Lung (tissue), 12 donors: Measurements from ENCODE around the gene HHEX. TPM values are rescaled to one million over a fixed set of nuclear protein-coding genes. Genes with fewer than 3 reads are reported as not detected.

Experiments
- ATAC-seq: fragments of 200-7000 bp; cut with Tn5 transposase; one replicate; pipeline ENCODE4 v1.9.1; 2020; ENCODE audit warnings: moderate number of reproducible peaks; ENCODE audit not compliant: insufficient read depth, low FRiP score
- DNase-seq, 3 donors: peaks; one replicate each; pipeline ENCODE4 v3.0.0-alpha.2; 2013 to 2017
- H3K27ac ChIP-seq, 2 donors: one replicate each; pipeline ENCODE4 v1.5.1; 2013; ENCODE audit warnings: mild to moderate bottlenecking in 2 of 2, moderate library complexity in 2 of 2, control low read depth in 1 of 2, inconsistent platforms in 1 of 2, low read depth in 1 of 2, low read length in 1 of 2
- H3K27me3 ChIP-seq, 3 donors: one replicate each; pipeline ENCODE4 v1.5.1; 2013; ENCODE audit warnings: low read length in 2 of 3; ENCODE audit not compliant: control insufficient read depth in 3 of 3, insufficient read depth in 3 of 3
- H3K36me3 ChIP-seq, 4 donors: one replicate each; pipeline ENCODE4 v1.5.1; 2013; ENCODE audit warnings: low read length in 4 of 4, mild to moderate bottlenecking in 1 of 4, moderate library complexity in 1 of 4; ENCODE audit not compliant: control insufficient read depth in 4 of 4, insufficient read depth in 4 of 4
- H3K4me1 ChIP-seq, 5 donors: one replicate each; pipeline ENCODE4 v1.5.1; 2013; ENCODE audit warnings: low read length in 5 of 5, mild to moderate bottlenecking in 2 of 5, moderate library complexity in 1 of 5; ENCODE audit not compliant: control insufficient read depth in 5 of 5, insufficient read depth in 5 of 5
- H3K4me3 ChIP-seq: one replicate; pipeline ENCODE4 v1.5.1; 2013; ENCODE audit warnings: mild to moderate bottlenecking, control low read depth, moderate library complexity
- H3K9ac ChIP-seq, 2 donors: one replicate each; pipeline ENCODE4 v1.5.1; 2013; ENCODE audit warnings: low read length in 2 of 2, control low read depth in 1 of 2; ENCODE audit not compliant: insufficient read depth in 1 of 2
- H3K9me3 ChIP-seq, 4 donors: one replicate each; pipeline ENCODE4 v1.5.1; 2013; ENCODE audit warnings: low read length in 3 of 4, mild to moderate bottlenecking in 1 of 4, moderate library complexity in 1 of 4; ENCODE audit not compliant: control insufficient read depth in 4 of 4, insufficient read depth in 3 of 4
- WGBS, 2 donors: extraction: QIAGEN DNeasy Blood & Tissue Kit; methylation state at CpG; one replicate each; pipeline ENCODE4 v1.1.7; 2013; 5-methylcytosine and 5-hydroxymethylcytosine counted together
- polyA plus RNA-seq, 2 donors: library from polyadenylated mRNA; stranded (reverse); fragments of 200-250 nt; gene quantifications; one replicate each; pipeline ENCODE4 v1.2.1, GENCODE V29; 2013
- total RNA-seq, 2 donors: library from RNA; depleted of rRNA in 1 of 2; stranded (reverse); fragments of >200 nt in 1 of 2; gene quantifications; one replicate each; pipeline ENCODE4 v1.2.1, GENCODE V29; 2014 to 2021
- TF ChIP-seq, protein P1 (sequence below): IDR thresholded peaks from 2 replicates; pipeline ENCODE4 v1.5.1; 2012; ENCODE audit warnings: mild to moderate bottlenecking; ENCODE audit errors: control extremely low read depth, extremely low read depth
- donor health status: control.
- donor health status: control.
- donor health status: Bipolar disorder and iron deficiency.
- donor health status: healthy.
- donor health status: DM: yes; HTN: yes; CAD: no.

The HHEX gene
- total and polyA plus RNA-seq, 4 donors = 15.3 to 18.6 (median 17.1) TPM

DNA sequence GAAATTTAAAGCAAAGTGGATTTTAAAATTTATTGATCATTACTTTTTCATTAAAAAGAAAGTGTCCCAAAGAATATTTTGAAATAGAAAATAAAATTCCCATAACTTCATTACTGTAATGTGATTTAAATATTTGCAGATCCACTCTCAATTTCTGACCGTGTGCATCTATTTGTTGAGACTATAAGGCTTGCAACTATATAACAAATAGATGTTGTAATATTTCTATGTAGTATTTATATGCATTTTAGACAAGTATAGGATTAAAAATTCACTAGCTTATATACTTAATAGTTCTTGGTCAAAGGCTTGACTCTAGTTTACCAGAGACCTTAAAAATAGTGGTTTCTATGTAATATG lies 3.8 kb downstream of the HHEX start:
- H3K9me3 ChIP-seq = no peaks in the 10 kb centered on the region
- H3K4me3 ChIP-seq = no peak overlapping the region
- DNase-seq (no peak), ATAC-seq (no peak)
- H3K36me3 ChIP-seq = peaks cover 0 to 2% (median 0%) of the 10 kb centered on the region in 4 donors
- no peak overlapping the region for H3K27ac ChIP-seq
- WGBS, 2 donors = 74 to 76% methylated on average over 1 of the region's 1 CpG
- peaks cover 0 to 81% (median 68%) of the 10 kb centered on the region in 3 donors for H3K27me3 ChIP-seq
- no peak overlapping the region for H3K9ac ChIP-seq
- peaks cover 0 to 7% (median 0%) of the 10 kb centered on the region in 5 donors for H3K4me1 ChIP-seq
- TF ChIP-seq, protein P1, sequence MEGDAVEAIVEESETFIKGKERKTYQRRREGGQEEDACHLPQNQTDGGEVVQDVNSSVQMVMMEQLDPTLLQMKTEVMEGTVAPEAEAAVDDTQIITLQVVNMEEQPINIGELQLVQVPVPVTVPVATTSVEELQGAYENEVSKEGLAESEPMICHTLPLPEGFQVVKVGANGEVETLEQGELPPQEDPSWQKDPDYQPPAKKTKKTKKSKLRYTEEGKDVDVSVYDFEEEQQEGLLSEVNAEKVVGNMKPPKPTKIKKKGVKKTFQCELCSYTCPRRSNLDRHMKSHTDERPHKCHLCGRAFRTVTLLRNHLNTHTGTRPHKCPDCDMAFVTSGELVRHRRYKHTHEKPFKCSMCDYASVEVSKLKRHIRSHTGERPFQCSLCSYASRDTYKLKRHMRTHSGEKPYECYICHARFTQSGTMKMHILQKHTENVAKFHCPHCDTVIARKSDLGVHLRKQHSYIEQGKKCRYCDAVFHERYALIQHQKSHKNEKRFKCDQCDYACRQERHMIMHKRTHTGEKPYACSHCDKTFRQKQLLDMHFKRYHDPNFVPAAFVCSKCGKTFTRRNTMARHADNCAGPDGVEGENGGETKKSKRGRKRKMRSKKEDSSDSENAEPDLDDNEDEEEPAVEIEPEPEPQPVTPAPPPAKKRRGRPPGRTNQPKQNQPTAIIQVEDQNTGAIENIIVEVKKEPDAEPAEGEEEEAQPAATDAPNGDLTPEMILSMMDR = no peak

GRCh38 chr10:92695679-92696605 lies 6.2 kb downstream of the HHEX start:
- ATAC-seq (no peak), DNase-seq (peak in 2 of 3 donors; percentile 38 to 48)
- H3K4me1 ChIP-seq = peaks cover 0 to 17% (median 0%) of the 10 kb centered on the region in 5 donors
- peaks cover 0 to 74% (median 62%) of the 10 kb centered on the region in 3 donors for H3K27me3 ChIP-seq
- WGBS, 2 donors = 69 to 75% methylated on average over 61 of the region's 61 CpGs
- peaks cover 0 to 2% (median 0%) of the 10 kb centered on the region in 4 donors for H3K36me3 ChIP-seq
- no peak overlapping the region for H3K27ac ChIP-seq
- H3K4me3 ChIP-seq = no peak overlapping the region
- TF ChIP-seq, protein P1 = no peak
- no peaks in the 10 kb centered on the region for H3K9me3 ChIP-seq
- no peak overlapping the region for H3K9ac ChIP-seq

DNA sequence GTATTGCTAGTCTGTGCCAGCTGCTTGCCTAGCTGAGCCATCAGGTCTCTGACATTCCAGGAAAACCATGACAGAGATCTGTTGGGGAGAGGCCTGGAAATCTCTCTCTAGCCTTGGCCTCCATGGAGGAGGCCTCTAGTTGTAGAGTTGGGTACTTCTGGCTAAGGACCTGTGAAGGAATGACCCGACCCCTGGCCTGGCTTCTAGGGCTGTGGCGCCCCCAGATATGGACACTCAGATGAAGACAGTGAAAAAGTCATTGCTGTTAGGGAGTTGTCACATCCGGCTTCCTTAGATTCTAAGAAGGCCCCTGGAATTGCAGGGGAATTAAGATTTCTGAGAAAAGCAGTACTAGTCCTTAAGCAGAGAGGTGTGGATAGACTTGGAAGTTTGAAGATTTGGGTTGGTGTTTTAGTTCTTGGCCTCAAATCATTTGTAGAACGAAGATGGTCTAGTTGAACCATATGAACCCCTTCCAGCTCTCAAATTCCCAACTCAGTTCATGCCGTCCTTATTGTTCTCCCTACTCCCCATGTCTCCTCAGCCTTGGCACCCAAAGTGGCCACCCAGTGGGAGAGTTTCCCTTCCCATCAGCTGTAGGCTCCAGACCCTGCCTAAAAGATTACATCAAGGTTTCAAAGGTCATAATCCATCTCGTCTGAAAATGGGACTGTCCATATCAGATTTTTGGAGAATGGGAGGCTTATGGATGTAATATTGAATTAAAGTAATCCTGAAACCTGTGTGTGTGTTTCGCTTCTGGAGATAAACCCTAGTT lies 7.0 kb downstream of the HHEX start:
- ATAC-seq = no peak
- WGBS, 2 donors = 87 to 89% methylated on average over 7 of the region's 7 CpGs
- Histone ChIP-seq H3K4me1 (peaks cover 0 to 17% (median 0%) of the 10 kb centered on the region in 5 donors), H3K9ac (no peak overlapping the region), H3K9me3 (no peaks in the 10 kb centered on the region), H3K27me3 (peaks cover 0 to 66% (median 55%) of the 10 kb centered on the region in 3 donors), H3K4me3 (no peak overlapping the region), H3K36me3 (peaks cover 0 to 2% (median 0%) of the 10 kb centered on the region in 4 donors), H3K27ac (no peak overlapping the region)
- DNase-seq = no peak
- TF ChIP-seq, protein P1 = no peak
